HG02610 (cell line): ENCODE measurements around the gene KIF13A.
"Not testable (repeated sequence)": the region's sequence is repeated elsewhere in the genome, so short reads cannot be mapped to it uniquely, and the experiment has no call there.

Experiments used
- ATAC-seq: cut with Tn5 transposase; IDR thresholded peaks from one replicate; pipeline ENCODE4 v1.9.1; 2021; ENCODE audit warnings: mild to moderate bottlenecking, moderate library complexity; ENCODE audit not compliant: unreplicated experiment

The KIF13A gene

DNA sequence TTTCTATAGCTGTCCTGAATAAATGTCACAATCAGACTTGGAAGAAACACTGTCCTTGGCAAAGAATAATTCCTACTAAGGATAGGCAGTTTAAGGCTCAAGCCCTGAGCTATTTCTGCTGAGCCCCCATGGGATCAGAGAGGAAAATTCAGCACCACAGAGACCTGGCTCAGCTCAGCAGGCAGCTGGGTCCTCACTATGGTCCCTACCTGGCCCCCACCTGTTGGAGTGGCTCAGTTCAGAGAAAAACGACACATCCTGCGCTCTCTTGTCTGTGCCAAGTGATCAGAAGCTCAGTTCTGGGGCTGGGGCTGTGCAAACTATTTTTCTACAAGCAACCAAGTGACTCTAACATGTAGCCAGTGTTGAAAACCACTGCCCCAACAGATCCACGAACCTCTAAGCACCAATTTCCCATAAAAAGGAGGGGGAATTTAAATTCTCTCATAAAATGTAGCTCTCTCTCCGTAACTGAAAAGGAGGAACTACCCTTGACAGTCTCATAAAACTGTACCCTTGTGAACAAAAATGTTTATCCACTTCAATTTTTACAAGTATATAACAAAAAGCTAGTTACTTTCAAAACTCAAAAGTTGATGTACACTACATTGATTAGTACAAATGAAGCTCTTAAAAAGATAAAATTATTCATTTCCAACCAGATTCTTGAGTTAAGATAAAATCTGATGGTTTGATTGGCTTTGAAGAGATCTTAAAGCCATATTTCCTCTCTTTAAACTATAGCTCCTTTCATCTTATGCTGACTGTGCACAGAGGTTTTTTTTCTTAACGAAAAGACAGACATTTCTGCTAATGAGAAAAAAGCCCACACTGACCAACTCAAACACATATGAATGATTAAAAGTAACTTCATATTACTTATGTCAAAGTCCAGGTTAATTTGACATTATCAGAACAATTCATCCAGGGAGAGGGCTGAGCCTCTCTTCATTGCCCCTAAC lies 52.0 kb downstream of the KIF13A start:
- ATAC-seq, result no peak

DNA sequence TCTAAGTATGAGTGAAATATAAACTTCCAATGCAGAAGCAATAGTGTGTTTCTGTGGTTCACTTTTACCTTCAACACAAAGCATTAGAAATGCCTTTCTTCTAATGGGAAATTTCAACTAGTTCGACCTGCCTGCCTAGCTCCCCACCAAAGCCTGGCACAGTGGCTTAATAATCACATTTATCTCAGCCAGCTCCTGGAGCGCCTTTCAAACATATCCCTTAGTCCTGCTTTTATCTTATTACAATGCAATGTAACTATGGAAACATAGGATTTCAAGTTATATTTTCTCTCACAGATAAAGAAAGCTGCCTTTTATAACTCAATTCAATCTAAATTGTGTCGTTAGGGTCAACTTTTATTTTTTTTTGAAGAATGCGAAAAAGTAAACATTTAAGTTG lies 53.7 kb downstream of the KIF13A start:
- no peak for ATAC-seq

DNA sequence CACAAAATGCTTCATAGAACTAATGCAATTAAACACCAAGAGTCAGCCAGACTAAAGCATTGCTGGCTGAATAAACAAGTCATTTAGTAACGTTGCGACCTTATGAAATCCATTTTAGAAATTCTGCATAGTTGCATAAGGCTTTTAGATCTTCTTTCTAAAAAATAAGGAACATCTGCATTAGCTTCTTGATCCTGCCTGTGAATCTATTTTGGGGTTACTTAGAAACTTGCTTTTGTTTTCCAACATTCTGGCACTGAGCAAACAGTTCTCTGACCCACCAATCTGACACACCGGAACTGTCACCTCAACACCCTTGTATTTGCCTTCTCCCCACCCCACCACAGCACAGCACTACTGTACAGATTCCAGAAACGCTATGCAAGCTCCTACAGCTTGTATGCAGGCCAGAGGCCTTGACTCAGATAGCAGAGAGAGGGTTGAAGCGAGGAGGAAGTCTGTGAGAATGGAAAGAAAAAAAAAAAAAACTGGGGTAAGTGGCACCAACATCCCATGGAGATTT lies 55.0 kb downstream of the KIF13A start:
- no peak for ATAC-seq

DNA sequence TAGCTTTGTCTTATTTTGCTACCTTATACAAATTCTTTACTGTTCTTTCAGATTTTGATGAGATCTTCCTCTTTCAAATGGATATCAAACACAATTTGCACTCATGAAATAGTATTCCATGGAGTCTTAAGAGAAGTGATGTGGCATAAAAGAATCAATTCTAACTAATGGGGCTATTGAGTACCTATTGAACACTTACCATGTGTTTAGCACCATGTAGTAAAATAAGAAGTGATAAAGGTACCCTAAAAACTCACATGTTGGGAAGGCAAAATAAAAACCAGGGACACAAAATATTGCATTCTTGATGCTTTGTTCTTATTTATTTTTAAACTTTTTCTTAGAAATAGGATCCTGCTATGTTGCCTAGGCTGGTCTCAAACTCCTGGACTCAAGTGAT lies 56.2 kb downstream of the KIF13A start:
- no peak for ATAC-seq

DNA sequence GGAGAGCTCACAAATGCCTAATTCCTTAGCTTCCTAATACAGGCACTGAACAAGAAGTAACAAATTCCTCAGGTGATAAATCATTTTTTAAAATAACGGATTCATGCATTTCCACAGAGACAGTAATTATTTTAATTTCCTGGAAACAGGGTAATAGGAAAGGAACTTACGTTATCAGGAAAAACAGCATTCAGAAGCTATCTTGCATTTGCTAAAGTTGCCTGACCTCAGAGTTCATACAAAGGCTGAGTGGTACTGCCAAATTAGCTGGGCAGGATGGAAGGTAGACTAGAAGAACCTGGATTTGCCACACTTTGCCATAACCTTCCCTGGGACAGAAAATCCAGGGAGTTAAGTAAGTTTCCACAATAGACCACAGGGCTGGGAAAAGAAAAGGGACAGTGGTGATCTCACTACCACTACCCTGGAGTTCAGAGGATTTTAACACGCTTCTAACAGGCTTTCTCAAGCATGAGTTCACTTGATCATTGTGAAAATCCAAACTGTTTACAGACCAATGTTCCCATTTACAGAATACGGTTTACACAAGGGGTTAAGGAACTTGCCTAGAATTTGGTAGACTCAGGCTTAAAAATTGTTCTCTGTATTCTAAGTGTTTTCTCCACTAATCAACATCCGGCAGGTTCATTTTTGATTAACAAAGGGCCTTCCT lies 57.0 kb downstream of the KIF13A start:
- no peak for ATAC-seq

DNA sequence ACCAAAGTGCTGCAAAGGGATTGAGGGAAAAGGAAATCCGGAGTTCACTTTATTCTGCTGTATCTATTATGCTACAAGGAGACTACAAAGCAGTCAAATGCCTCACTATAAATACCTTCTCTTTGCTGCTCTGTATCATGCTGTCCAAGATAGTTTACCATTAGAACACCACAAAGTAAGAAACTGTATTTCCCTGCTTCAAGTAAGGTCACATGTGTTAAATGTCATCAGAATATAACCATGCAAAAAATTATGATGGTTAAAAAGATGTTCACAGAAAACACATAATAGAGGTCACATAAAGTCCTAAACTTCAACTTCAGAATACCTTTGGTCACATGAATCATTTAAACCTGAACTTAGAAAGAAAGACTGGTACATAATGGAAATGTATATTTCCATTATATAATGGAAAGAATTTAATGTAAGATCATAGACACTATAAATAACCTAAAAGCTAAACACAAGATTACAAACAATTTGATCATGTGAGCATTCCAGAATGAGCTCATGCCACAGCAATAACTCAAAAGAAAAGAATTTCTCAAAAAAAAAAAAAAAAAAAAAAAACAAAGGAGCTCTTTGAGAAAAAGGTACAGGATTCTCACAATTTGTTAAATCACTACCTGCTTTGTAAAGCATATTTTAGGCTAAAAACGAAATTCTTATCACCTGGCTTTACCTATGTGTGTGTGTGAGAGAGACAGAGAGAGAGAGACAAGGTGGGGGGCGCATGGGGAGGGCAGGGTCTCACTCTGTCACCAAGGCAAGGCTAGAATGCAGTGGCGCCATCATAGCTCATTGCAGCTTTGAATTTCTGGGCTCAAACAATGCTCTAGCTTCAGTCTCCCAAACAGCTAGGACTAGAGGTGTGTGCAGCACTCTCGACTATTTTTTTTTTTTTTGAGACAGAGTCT lies 58.7 kb downstream of the KIF13A start:
- no peak for ATAC-seq

DNA sequence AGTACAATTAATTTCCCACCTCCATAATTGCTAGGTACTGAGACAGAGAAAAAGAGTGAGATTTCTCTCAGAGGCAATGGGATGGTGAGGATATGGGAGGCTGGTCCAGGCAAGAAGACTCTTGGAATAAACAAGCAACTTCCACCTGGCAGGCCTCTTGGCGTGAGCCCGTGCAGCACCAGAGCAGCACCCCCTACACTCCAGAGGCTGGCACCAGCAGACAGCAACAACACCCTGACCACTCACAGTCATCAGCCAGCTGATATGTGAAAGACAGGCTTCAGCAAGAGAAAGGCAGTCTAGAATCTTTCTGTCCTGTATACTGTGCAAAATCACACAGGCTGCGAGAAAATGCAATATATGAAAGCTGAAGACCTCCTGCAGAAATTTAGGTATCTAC lies 59.7 kb downstream of the KIF13A start:
- ATAC-seq, result no peak

DNA sequence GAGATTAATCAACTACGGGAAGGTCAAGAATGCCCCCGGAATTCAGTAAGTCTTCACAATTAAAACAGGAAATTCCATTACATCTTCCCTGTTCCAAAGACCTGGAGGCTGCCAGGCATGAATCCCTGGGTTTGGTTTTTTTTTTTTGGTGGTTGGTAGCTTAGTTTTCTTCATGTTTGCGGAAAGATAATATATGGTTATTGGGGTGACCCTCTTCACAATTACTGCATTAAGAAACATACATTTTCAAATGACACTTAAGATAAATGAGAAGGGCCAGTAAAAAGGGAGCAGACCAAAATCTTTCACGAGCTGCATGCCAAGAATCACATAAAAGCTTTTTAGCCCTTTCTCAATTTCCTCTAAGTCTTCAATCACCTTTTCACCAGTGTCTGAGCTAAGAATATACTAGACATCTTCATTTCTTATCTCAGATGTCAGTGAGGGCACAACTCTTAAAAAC lies 64.0 kb downstream of the KIF13A start:
- ATAC-seq, result no peak

DNA sequence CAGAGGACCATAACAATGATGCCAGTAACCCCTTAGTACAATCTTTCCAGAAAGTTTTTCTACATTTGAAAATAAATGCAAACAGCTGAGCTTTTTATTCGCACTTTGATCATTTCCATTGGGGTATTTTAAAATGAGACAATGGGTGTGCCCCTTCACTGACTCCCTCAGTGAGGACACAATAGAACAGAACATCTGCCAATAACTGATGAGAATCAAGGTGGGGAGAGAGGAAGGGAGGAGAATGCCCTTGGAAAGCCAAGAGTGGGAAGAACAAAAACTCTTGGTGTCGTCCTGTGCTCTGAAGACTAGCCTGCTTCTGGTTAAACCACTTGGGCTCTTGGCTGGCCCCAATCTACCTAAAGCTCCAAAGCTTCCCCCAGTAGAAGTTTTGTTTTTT lies 66.0 kb downstream of the KIF13A start:
- no peak for ATAC-seq

DNA sequence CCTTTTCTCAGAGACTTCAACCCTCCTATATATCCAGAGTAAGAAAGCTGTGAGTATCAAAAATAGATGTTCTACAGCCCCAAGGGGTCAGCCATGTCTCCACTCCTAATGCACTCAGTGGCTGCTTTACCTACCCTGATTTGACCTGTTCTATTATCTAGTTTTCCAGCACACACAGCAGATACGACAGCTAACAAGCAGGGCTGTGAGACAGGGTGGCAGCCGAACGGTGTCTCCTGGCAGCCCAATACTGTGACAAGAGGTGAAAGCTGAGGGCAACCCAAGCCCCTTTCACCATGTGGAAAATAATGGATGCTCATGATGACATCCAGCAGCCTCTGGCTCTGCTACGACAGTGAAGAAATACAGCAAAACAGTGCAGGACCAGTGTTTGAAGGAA lies 67.9 kb downstream of the KIF13A start:
- ATAC-seq, result no peak

DNA sequence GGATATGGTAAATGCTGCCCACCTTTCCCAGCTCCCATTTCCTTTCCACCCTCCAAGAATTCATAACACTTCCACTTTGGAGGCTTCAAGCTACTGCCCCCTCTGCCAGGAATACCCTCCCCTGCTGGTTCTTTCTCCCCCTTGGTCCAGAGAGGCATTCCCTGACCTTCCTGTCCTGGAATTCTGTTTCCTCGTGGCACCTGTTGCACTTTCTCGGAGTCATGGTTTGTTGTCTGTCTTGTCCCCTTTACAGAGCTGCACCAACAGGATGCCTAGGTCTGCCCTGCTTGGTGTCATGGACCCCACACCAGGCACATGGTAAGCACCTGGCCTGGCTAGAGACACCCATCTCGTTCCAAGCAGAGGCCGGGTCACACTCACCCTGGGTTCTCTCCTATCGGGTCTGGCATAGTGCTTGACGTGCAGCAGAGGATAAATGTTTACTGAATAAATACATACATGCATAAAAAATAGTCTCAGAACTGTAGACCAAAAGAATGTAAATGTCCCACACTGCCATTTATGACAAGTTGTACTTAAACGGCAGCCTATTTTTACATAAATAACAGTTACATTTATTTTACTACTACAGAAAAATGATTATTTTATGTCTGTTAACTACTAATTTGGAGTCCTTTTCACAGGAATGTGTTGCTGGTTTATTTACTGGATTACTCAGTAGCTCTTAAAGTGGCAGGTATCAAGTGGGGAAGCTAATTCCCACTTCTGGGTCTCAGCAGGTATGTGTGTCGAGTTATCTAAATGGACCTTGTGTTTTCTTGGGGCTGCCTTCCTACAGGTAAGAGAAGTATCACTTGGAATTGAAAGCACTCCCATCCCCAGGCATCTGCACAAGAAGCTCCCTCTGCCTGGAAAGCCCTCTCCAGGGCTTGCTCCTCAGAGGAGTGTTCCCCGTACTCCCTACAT lies 69.3 kb downstream of the KIF13A start:
- no peak for ATAC-seq

DNA sequence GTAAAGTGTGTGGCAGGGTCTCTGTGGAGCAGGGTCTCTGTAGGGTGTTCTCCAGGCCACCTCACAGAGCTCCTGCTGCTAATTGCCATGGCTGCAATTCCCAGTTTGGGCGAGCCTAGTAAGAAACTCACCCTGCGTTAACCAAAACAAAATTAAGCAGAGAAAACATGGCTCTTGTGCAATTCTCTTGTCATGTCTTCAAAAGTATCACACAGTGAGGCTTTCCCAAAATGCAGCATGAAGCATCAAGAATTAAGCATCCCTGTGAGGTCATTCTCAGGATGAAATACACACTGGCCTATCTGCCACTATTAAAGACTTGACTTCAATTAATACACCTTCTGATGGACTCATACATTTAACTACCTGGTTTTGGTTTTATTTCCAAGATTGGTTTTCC lies 72.8 kb downstream of the KIF13A start:
- ATAC-seq, result no peak

DNA sequence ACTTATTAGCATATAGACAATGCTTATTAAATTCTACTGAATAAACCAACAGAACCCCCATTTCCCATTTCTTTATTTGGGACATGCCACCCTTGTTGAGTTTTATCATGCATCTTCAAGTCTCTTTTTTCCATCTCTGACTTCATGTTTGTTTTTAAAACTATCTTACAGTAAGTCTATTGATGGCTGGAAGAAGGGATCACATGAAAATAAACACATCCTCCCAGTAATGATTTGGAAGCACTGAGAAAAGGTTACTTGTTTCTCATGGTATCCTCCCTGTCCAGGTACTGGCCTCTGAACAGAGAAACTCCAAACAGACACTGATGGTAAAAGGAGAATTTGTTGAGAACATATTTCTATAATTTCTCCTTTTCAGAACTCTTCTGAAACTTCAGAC lies 74.9 kb downstream of the KIF13A start:
- ATAC-seq, result no peak

DNA sequence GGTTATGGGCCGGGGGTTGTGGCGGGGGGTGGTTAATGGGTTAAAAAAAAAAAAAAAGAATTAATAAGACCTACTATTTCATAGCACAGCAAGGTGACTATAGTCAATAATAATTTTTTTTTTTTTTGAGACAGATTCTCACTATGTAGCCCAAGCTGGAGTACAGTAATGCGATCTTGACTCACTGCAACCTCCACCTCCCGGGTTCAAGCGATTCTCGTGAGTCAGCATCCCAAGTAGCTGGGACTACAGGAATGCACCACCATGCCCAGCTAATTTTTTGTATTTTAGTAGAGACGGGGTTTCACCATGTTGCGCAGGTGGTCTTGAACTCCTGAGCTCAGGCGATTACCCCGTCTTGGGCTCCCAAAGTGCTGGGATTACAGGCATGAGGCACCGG lies 75.8 kb downstream of the KIF13A start:
- not testable (repeated sequence) for ATAC-seq

DNA sequence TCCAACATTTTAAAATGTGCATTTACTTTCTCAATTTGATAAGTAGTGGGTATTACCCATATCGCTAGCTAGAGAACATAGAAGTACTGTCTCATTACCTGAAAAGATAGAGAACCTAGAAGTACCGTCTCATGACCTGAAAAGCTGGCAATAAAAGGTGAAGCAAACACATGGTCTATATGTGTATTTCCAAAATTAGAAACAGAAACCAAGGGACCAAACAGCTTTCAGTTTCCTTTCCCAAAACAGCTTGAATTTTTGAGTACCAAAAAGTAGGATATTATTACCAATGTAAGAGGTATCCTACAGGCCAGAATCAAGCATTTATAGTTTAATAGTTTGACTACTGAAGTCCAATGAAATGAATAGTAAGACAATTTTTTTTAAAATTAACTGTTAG lies 77.2 kb downstream of the KIF13A start:
- no peak for ATAC-seq

DNA sequence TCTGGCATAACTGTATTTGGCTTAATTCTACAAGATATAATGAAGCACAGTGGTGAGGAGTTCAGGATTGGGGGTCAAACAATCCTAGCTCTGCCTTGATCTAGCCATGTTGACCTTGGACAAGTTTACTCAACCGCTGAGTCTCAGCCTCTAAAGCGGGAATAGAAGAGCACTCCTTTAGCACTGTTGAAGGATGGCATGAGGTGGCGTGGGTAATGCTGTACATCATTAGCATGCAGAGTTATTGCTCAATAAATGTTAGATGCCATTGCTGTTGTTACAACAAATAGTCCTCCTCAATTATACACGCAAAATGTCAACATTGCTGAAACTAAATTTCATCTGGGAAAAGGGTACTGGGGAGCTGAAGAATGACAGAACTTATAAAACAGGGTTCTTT lies 78.6 kb downstream of the KIF13A start:
- ATAC-seq, result no peak

DNA sequence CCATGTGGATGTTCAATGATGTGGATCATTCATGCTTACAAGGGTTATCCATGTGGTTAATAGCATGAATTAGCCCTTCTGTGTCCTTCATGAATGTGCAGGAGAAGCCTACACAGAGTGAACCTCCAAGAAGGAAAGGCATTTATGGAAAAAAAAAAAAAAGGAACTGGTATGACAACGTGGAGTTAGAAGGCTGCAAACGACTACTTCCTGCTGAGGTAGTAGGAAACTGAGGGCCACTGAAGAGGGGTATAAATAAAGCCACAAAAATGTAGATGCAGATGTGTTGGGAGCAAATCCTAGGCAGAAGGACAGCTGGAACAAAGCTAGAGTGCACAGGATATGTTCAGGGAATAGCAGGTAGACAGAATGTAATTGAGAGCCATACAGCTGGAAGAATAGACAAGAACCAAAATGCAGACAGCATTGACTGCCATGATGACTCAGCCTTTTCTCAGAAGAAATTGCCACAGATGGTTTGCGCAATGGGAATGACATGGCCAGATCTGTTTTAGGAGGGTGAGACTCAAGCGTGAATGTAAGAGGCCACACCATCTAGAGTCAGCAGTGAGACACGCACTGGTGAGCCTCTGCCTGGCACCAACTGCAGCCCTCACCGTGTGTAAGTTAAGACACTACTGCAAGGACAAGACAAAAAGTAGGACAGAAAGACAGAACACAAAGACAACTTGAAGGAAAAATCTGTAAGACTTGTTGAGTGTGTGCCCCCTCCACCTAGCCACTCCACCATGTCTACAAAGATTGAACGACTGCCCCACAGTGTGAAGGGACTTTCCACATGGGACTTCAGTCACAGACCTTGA lies 79.8 kb downstream of the KIF13A start:
- ATAC-seq, result peak; percentile 88

DNA sequence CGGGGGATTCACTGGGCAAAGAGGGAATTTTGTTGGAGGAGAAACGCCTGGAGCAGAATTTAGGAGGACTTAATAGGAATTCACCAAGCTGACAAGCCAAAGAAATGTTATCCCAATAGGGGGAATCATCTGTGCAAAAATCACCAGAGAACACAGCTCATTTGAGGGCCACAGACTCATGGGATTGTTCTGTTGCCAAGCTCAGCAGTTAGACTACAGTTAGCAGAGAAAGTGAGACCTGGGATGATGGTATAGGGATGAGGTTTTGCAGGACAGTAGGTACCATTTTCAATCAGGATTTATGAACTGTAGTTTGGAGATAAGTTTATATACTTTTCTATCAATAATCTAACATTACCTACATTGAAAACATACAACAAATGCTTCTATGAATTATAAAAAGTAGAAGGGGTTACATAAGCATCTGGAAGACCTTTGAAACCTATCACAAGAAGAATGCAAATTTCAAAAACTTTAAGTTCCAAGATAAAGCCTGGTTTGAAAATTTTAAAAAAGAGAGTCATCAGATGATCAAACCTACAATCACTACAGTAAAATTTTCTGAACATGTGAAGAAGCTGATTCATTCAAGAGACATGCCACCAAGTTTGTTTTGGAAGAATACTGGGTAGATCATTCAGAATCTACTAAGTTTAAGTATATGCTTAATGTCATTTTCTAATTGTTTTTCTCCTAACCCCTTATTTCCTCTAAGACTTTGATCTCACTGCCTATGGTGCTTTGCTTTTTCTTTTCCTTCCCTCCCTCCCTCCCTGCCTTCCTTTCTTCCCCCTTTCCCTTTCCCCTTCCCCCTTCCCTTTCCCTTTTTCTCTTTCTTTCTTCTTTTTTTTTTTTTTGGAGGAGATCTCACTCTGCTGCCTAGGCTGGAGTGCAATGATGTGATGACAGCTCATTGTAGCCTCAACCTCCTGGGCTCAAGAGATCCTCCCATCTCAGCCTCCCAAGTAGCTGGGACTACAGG lies 81.5 kb downstream of the KIF13A start:
- no peak for ATAC-seq
